Measurements from ENCODE around the gene FAM20B.
A peak's percentile ranks its signal among the peaks of the same experiment; 100 is the strongest.
"Not testable (repeated sequence)": the region's sequence is repeated elsewhere in the genome, so short reads cannot be mapped to it uniquely, and the experiment has no call there.

The FAM20B gene

GRCh38 chr1:179025125-179025974, at the start of gene FAM20B:
Gene FAM20B (plus strand): TSS chr1:179025894. CDS start chr1:179043848, 17,954 bp downstream.
- DNase-seq, result peak; percentile 32

DNA sequence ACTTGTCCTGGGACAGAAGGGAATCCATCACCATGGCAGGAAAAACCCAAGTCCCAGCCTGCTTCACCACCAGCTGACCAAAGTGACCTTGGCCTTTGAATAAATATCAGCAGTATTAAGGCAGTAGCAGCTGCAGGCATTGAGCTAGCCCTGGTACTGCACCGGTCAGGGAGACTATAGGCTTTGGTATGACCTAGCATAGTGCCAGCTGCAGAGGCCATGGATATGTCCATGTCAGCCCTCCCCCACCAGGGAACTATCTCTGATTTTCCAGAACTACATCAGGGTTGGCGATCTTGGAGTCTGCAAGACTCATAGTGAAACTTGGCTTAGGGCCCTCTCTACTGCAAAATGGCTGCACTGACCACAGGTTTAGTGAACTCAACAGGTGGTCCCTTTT, 49.2 kb upstream of the FAM20B start:
- no peak for DNase-seq

GRCh38 chr1:178986204-178986603, 39.5 kb upstream of the FAM20B start:
- DNase-seq, result no peak

- DNase-seq, result not testable (repeated sequence)
Observed at GRCh38 chr1:178988198-178988597, 37.5 kb upstream of the FAM20B start.

DNA sequence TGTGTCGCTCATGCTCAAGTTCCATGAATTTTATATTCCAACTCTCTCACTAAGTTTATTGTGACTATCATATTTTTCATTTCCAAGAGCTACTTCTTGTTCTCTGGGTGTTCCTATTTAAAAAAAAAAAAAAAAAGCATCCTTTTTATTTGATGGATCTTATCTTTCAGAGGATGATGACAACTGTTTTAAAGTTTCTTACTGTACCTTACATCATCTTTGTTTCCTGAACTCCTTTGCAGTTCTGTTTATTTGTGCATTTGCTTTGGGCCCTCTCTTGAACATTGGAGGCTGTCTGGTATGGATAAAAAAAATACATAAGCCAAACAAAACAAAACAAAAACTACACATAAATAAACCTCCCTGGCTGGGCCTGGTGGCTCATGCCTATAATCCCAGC, 32.1 kb upstream of the FAM20B start:
- no peak for DNase-seq

- DNase-seq, result no peak
Observed at GRCh38 chr1:178997428-178997827, 28.3 kb upstream of the FAM20B start.

- DNase-seq, result no peak
Observed at GRCh38 chr1:178998295-178998694, 27.4 kb upstream of the FAM20B start.

DNA sequence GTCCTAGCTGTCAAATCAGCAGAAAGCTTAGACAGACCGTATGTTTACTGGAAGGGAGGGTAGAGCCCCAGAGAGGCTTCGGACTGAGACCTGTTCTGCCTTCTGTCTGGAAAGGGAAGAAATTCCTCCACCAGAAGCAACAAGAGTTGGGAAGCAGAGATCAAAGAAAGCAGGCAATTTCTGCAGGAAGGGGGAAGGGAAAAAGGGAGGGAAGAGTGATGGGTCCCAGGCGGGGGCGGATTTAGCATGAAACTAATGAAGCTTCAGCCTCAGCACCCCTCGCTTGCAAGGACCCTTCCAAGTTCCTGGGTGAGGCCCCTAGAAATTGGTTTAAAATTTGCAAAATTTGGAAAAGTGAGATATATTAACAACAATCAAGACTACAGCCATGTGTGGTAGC, 26.6 kb upstream of the FAM20B start:
- no peak for DNase-seq

- no peak for DNase-seq
Observed at GRCh38 chr1:179001451-179001850, 24.2 kb upstream of the FAM20B start.

DNA sequence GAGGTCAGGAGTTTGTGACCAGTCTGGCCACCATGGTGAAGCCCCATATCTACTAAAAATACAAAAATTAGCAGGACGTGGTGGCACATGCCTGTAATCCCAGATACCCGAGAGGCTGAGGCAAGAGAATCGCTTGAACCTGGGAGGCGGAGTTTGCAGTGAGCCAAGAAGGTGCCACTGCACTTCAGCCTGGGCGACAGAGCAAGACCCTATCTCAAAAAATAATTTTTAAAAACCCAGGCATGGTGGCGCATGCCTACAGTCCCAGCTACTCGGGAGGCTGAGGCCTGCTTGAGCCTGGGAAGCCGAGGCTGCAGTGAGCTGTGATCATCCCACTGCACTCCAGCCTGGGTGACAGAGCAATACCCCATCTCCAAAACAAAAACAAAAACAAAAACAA, 23.6 kb upstream of the FAM20B start:
- not testable (repeated sequence) for DNase-seq

- no peak for DNase-seq
Observed at GRCh38 chr1:179002552-179003345, 22.9 kb upstream of the FAM20B start.

- DNase-seq, result no peak
Observed at GRCh38 chr1:179003512-179004066, 22.1 kb upstream of the FAM20B start.

GRCh38 chr1:179007233-179007632, 18.5 kb upstream of the FAM20B start:
- DNase-seq, result no peak

GRCh38 chr1:179010671-179011070, 15.0 kb upstream of the FAM20B start:
- no peak for DNase-seq

- no peak for DNase-seq
Observed at GRCh38 chr1:179012038-179012437, 13.7 kb upstream of the FAM20B start.

GRCh38 chr1:179014123-179014522, 11.6 kb upstream of the FAM20B start:
- no peak for DNase-seq

- DNase-seq, result no peak
Observed at GRCh38 chr1:179015396-179015795, 10.3 kb upstream of the FAM20B start.

GRCh38 chr1:179016706-179017382, 8.8 kb upstream of the FAM20B start:
- DNase-seq, result no peak

- DNase-seq, result peak; percentile 39
Observed at GRCh38 chr1:179017383-179018326, 8.0 kb upstream of the FAM20B start.

DNA sequence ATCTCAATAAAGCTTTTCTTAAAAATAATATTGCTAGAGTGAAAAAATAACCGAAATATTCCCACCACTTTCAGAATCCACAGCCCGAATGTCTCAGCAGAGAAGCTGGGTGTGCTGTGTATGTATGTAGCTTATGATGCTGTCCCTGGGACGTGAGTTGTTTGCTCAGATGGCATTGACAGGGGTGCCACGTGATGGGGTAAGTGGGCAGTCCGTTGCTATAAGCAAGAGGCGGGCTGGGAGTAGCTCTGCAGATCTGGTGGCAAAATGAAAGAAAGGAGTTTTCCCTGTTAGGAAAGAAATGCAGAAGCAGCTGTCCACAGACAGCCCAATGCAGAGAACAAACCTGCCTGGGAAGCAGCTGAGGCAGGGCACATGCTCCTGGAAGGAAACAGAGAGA, 3.8 kb upstream of the FAM20B start:
- DNase-seq, result peak; percentile 5

DNA sequence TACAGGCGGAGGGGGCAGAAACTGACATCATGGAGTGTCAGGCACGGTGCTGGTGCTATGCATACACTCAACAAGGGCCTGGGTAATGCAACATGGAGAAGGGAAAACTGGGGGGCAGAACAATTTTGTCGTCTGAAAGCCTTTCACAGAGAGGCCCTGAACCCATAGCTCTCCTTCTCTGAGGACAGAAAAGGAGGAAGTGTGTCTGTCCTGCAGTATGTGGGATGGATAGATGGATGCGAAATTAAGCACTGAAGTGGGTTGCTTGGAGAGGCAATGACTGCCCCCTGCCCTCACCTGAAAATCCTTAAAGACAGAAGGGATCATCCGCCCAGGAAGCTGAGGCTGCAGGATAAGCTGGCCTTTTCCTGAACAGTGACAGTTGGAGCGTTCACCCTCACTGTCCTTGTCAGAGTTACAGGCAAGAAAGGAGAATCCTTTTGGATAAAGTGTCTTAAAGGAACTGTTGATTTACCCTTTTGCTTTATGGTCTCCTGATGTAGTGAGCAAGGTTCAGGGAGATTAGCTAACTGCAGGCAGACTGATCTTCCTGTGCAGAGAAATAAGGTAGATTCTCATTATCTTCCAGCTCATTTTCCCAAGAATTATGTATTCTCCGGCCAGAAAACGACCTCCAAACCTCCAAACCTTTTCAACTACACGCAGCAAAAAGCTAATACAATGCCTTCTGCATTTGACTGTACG, 1.6 kb upstream of the FAM20B start:
- DNase-seq, result no peak
